Trophoblast cell (in vitro differentiated cells and primary cell): ENCODE data around the gene ZBTB20.

ENCODE experiments used
- DNase-seq, 2 donors: peaks; one replicate each; pipeline ENCODE4 v3.0.0-alpha.2; 2016
- H2AFZ ChIP-seq: 2 replicates; pipeline ENCODE4 v1.6.1; 2013; ENCODE audit warnings: low read length, moderate library complexity, mild to moderate bottlenecking; ENCODE audit not compliant: insufficient read depth, poor library complexity
- H2AK5ac ChIP-seq: 2 replicates; pipeline ENCODE4 v1.6.1; 2013; ENCODE audit warnings: mild to moderate bottlenecking, low read length
- H2BK120ac ChIP-seq: 2 replicates; pipeline ENCODE4 v1.6.1; 2013; ENCODE audit warnings: low read length, mild to moderate bottlenecking, moderate library complexity; ENCODE audit not compliant: insufficient read depth, poor library complexity
- H2BK12ac ChIP-seq: 2 replicates; pipeline ENCODE4 v1.6.1; 2013; ENCODE audit warnings: mild to moderate bottlenecking, low read length, moderate library complexity
- H2BK5ac ChIP-seq: 2 replicates; pipeline ENCODE4 v1.6.1; 2013; ENCODE audit warnings: low read length, low read depth, moderate library complexity, mild to moderate bottlenecking; ENCODE audit not compliant: poor library complexity
- H3K14ac ChIP-seq: 2 replicates; pipeline ENCODE4 v1.6.1; 2013; ENCODE audit warnings: mild to moderate bottlenecking, low read length
- H3K18ac ChIP-seq: 2 replicates; pipeline ENCODE4 v1.6.1; 2013; ENCODE audit warnings: mild to moderate bottlenecking, low read length
- H3K23ac ChIP-seq: 2 replicates; pipeline ENCODE4 v1.6.1; 2013; ENCODE audit warnings: low read length
- H3K27ac ChIP-seq: 2 replicates; pipeline ENCODE4 v1.5.1; 2013; ENCODE audit warnings: low read depth, mild to moderate bottlenecking, inconsistent platforms, low read length, moderate library complexity
- H3K27me3 ChIP-seq: 2 replicates; pipeline ENCODE4 v1.6.1; 2013; ENCODE audit warnings: inconsistent platforms, mild to moderate bottlenecking, low read length, moderate library complexity; ENCODE audit not compliant: insufficient read depth
- H3K36me3 ChIP-seq, 2 experiments: 1 replicate in 1 of 2; 2 replicates in 1 of 2; pipeline ENCODE4 v1.6.1; 2013; ENCODE audit warnings: low read length in 2 of 2, mild to moderate bottlenecking in 2 of 2, moderate library complexity in 1 of 2; ENCODE audit not compliant: insufficient read depth in 2 of 2, control insufficient read depth in 1 of 2
- H3K4ac ChIP-seq: 2 replicates; pipeline ENCODE4 v1.6.1; 2013; ENCODE audit warnings: low read depth, mild to moderate bottlenecking, low read length, moderate library complexity
- H3K4me1 ChIP-seq, 2 experiments: 1 replicate in 1 of 2; 2 replicates in 1 of 2; pipeline ENCODE4 v1.6.1; 2013; ENCODE audit warnings: low read length in 2 of 2, mild to moderate bottlenecking in 2 of 2, moderate library complexity in 1 of 2; ENCODE audit not compliant: insufficient read depth in 2 of 2, control insufficient read depth in 1 of 2
- H3K4me2 ChIP-seq: 2 replicates; pipeline ENCODE4 v1.6.1; 2013; ENCODE audit warnings: inconsistent platforms, mild to moderate bottlenecking, low read length, moderate library complexity
- H3K4me3 ChIP-seq: 2 replicates; pipeline ENCODE4 v1.5.1; 2013; ENCODE audit warnings: mild to moderate bottlenecking, low read depth, low read length, inconsistent platforms
- H3K79me1 ChIP-seq: one replicate; pipeline ENCODE4 v1.6.1; 2013; ENCODE audit warnings: low read length
- H3K79me2 ChIP-seq: 2 replicates; pipeline ENCODE4 v1.6.1; 2013; ENCODE audit warnings: low read length, mild to moderate bottlenecking; ENCODE audit not compliant: control insufficient read depth, insufficient read depth, poor library complexity
- H3K9ac ChIP-seq: 2 replicates; pipeline ENCODE4 v1.6.1; 2013; ENCODE audit warnings: mild to moderate bottlenecking, low read length
- H3K9me3 ChIP-seq: 2 replicates; pipeline ENCODE4 v1.6.1; 2013; ENCODE audit warnings: low read depth, mild to moderate bottlenecking, control low read depth, inconsistent platforms, low read length; ENCODE audit not compliant: insufficient read depth
- H4K12ac ChIP-seq: 2 replicates; pipeline ENCODE4 v1.6.1; 2013; ENCODE audit warnings: low read depth, mild to moderate bottlenecking, low read length, moderate library complexity
- H4K8ac ChIP-seq: 2 replicates; pipeline ENCODE4 v1.6.1; 2013; ENCODE audit warnings: low read depth, mild to moderate bottlenecking, low read length, moderate library complexity
- H4K91ac ChIP-seq: one replicate; pipeline ENCODE4 v1.6.1; 2013; ENCODE audit warnings: low read depth, mild to moderate bottlenecking, low read length, moderate library complexity
- WGBS: extraction: QIAGEN DNeasy Blood & Tissue Kit; methylation state at CpG from one replicate; pipeline ENCODE4 v1.1.7; 2013; ENCODE audit warnings: missing lambda C conversion rate; ENCODE audit not compliant: insufficient read length, insufficient coverage; ENCODE audit errors: extremely low coverage; 5-methylcytosine and 5-hydroxymethylcytosine counted together

ZBTB20 gene

GRCh38 chr3:114329823-114330222 is 817.3 kb downstream of the ZBTB20 start:
- Histone ChIP-seq H3K27ac (no peak overlapping the region), H3K27me3 (no peaks in the 10 kb centered on the region), H3K23ac (no peak overlapping the region), H3K4me2 (no peak overlapping the region), H3K79me1 (no peaks in the 10 kb centered on the region), H3K4me1 (no peaks in the 10 kb centered on the region), H4K8ac (no peak overlapping the region), H2BK5ac (no peak overlapping the region), H2BK120ac (no peak overlapping the region), H3K79me2 (no peaks in the 10 kb centered on the region), H3K18ac (no peak overlapping the region), H3K14ac (no peak overlapping the region), H2AFZ (no peak overlapping the region), H4K12ac (no peak overlapping the region), H4K91ac (no peak overlapping the region), H3K9ac (no peak overlapping the region), H3K9me3 (no peaks in the 10 kb centered on the region), H3K4ac (no peak overlapping the region), H2BK12ac (no peak overlapping the region), H3K4me3 (no peak overlapping the region), H3K36me3 (no peaks in the 10 kb centered on the region), H2AK5ac (no peak overlapping the region)
- no CpG with 5 or more reads among the region's 2 CpGs for WGBS
- no peak for DNase-seq

DNA sequence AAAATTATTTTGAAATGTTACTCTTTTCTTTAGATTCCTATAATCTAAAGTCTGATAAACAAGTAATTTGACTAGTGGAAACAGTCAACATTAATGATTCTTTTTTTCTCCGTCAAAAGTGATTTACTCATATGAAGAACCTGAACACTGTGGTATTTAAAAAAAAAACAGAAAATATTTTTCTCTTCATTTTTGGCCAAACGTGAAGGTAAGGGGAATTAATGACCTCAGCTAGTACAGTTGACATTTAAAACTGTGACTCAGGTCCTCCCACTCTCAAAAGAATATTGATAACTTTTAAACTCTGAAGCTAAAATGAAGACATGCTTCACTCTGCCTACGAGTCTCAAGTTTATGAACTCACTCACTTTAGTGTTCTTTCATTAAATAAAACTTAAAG is 818.7 kb downstream of the ZBTB20 start:
- Histone ChIP-seq H2AFZ (no peak overlapping the region), H3K36me3 (no peaks in the 10 kb centered on the region), H2AK5ac (no peak overlapping the region), H3K18ac (no peak overlapping the region), H3K14ac (no peak overlapping the region), H3K79me1 (no peaks in the 10 kb centered on the region), H2BK5ac (no peak overlapping the region), H4K91ac (no peak overlapping the region), H3K4me1 (no peaks in the 10 kb centered on the region), H3K27me3 (no peaks in the 10 kb centered on the region), H2BK12ac (no peak overlapping the region), H3K4ac (no peak overlapping the region), H4K8ac (no peak overlapping the region), H3K4me2 (no peak overlapping the region), H3K27ac (no peak overlapping the region), H2BK120ac (no peak overlapping the region), H3K9ac (no peak overlapping the region), H3K79me2 (no peaks in the 10 kb centered on the region), H3K23ac (no peak overlapping the region), H3K9me3 (no peaks in the 10 kb centered on the region), H4K12ac (no peak overlapping the region), H3K4me3 (no peak overlapping the region)
- DNase-seq, result no peak
- WGBS, result no CpG with 5 or more reads among the region's 3 CpGs

GRCh38 chr3:114327665-114328064 is 819.4 kb downstream of the ZBTB20 start:
- Histone ChIP-seq H3K79me1 (no peaks in the 10 kb centered on the region), H3K23ac (no peak overlapping the region), H3K9me3 (no peaks in the 10 kb centered on the region), H3K4me2 (no peak overlapping the region), H4K91ac (no peak overlapping the region), H3K14ac (no peak overlapping the region), H3K27ac (no peak overlapping the region), H3K4ac (no peak overlapping the region), H3K18ac (no peak overlapping the region), H3K4me1 (no peaks in the 10 kb centered on the region), H3K9ac (no peak overlapping the region), H4K8ac (no peak overlapping the region), H2BK12ac (no peak overlapping the region), H3K36me3 (no peaks in the 10 kb centered on the region), H2AK5ac (no peak overlapping the region), H3K79me2 (no peaks in the 10 kb centered on the region), H3K27me3 (no peaks in the 10 kb centered on the region), H2BK5ac (no peak overlapping the region), H2AFZ (no peak overlapping the region), H3K4me3 (no peak overlapping the region), H4K12ac (no peak overlapping the region), H2BK120ac (no peak overlapping the region)
- no CpG with 5 or more reads among the region's 4 CpGs for WGBS
- no peak for DNase-seq

- Histone ChIP-seq H3K27me3 (no peaks in the 10 kb centered on the region), H3K4me1 (no peaks in the 10 kb centered on the region), H2BK12ac (no peak overlapping the region), H2BK120ac (no peak overlapping the region), H3K9ac (no peak overlapping the region), H3K4me3 (no peak overlapping the region), H3K23ac (no peak overlapping the region), H2AFZ (no peak overlapping the region), H3K4ac (no peak overlapping the region), H3K18ac (no peak overlapping the region), H3K9me3 (no peaks in the 10 kb centered on the region), H3K27ac (no peak overlapping the region), H3K4me2 (no peak overlapping the region), H4K8ac (no peak overlapping the region), H4K91ac (no peak overlapping the region), H4K12ac (no peak overlapping the region), H3K79me2 (no peaks in the 10 kb centered on the region), H2AK5ac (no peak overlapping the region), H3K36me3 (no peaks in the 10 kb centered on the region), H2BK5ac (no peak overlapping the region), H3K79me1 (no peaks in the 10 kb centered on the region), H3K14ac (no peak overlapping the region)
- WGBS, result no CpG with 5 or more reads among the region's 3 CpGs
- DNase-seq, result peak; percentile 13 to 55
Observed at GRCh38 chr3:114323546-114324254, 823.4 kb downstream of the ZBTB20 start.
